MM.1S (cell line): ENCODE data around the gene SCUBE1.

Source experiments
- CTCF ChIP-seq: fragments of 300-600 bp; sonication (generic); IDR thresholded peaks from 2 replicates; pipeline ENCODE4 v1.5.1; 2016; ENCODE audit warnings: antibody characterized with exemption, low read length, mixed read lengths
- EZH2 ChIP-seq: fragments of 300-600 bp; sonication (generic); optimal IDR thresholded peaks from 2 replicates; pipeline ENCODE3; 2017; ENCODE audit warnings: low read depth, mild to moderate bottlenecking, antibody characterized with exemption, low read length, mixed read lengths
- EZH2phosphoT487 ChIP-seq: fragments of 300-600 bp; sonication (generic); IDR thresholded peaks from 2 replicates; pipeline ENCODE4 v1.6.1; 2018; ENCODE audit warnings: antibody characterized with exemption, low read length

DNA sequence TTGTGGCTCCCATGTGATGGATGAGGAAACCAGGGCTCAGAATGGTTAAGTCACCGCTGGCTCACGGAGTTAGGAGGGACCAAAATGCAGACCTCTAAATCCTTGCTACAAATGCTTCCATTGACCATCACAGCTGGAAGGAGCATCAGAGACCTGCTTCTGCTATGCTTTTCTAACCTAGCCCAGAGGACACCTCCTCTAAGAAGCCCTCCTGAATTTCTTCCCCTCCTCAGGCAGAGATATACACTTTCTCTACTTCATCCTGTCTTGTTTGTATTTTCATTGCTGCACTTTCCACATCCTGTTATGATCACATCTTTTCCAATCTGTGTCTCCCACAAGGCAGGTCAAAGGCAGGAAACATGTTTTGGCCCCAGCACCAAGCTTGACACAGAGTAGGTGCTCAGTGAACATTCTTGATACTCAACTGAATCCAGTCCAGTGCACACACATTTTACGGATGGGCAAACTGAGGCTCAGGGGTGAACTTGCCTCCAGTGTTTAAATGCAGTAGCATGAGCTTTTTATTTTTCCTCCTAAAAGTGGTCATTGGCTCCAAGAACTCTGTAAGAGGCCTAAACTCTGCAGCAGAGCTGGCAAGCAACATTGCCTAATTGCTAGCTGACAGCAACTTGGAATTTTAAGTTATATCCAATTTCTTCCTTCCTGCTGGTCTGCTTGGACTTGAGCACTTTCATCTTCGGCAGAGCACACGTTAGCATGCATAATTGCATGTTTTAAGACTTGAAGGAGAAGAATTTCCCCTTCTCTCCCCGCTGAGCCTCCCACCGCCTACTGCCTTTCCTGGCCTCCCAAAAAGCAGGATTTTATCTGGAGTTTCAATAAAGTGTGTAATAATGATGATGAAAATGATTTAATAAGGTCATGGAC is 12.7 kb downstream of the SCUBE1 start:
- TF ChIP-seq CTCF: no peak
- TF ChIP-seq EZH2: no peak
- no peak for TF ChIP-seq EZH2phosphoT487
